ENCODE measurements around the gene CDC42EP4. TPM values are rescaled to one million over a fixed set of nuclear protein-coding genes. Genes with fewer than 3 reads are reported as not detected.

The CDC42EP4 gene
- total RNA-seq, 1 experiment from 2014 or later = 83.1 TPM

DNA sequence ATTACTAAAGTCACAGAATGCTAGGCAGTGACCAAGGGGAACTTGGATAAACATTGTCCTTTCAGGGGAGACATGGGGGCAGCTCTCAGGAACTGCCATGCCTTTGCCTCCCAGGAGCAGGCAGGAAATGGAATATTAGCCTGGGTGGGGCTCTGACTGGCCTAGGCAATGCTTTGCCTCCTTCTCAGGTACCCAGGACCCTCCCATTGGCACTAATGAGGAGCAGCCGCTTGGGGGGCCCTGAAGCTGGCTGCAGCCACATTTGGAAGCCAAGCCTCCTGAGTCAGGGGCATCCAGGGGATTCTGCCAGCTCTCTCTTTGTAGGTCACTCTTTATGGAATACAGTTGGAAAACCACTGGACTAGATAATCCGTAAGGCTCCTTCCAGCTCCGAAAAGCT, 55.6 kb downstream of the CDC42EP4 start:
- intact Hi-C loops (cut with micrococcal nuclease) = loop anchor here (5.0 kb wide), 1 partner anchor 51 kb away; no protein-coding TSS in a partner anchor
- CTCF ChIA-PET = interaction anchor here (0.8 to 3.1 kb wide), 6 partner anchors 35 to 699 kb away, joined by 5 to 46 read pairs (median 6); no protein-coding TSS in a partner anchor

DNA sequence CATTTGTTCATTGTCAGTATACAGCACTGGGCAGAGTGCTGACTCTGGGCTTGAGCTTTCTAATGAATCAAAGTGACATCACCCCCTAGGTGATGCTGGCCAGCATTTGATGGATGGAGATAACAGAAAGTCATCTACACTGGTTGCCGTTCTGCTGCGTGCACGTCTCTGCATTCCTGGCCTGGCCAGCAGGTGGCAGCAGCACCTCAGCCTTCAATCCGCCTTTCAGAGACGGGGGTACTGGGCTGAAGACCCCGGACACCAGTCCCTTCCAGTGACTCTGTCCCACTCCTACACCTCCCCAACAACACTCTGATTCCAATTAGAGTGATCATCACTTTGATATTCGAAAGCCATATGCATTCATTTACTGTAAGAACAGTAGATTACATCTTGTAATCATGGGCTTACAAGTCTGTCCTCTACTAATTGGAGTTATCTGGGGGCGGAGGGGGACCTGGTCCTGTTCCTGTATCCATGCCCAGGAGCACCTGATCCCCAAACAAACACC, 56.1 kb downstream of the CDC42EP4 start:
- intact Hi-C loops (cut with micrococcal nuclease) = loop anchor here (1.0 to 5.0 kb wide), 5 partner anchors 37 to 529 kb away; no protein-coding TSS in a partner anchor
- ChIA-PET POLR2A (ENCODE audit: unreplicated experiment) (interaction anchor here (0.7 kb wide), 1 partner anchor 55 kb away, joined by 4 read pairs; no protein-coding TSS in a partner anchor), CTCF (interaction anchor here (0.5 to 3.1 kb wide), 11 partner anchors 10 to 699 kb away, joined by 3 to 46 read pairs (median 5); no protein-coding TSS in a partner anchor)
- Histone ChIP-seq H3K79me2 (ENCODE audit: low read length) (no peaks in the 10 kb centered on the region), H3K36me3 (ENCODE audit: low read depth, low read length) (no peaks in the 10 kb centered on the region), H3K9me2 (replicated peaks; ENCODE audit: low read length) (no peaks in the 10 kb centered on the region), H3K27me3 (ENCODE audit: low read length) (no peaks in the 10 kb centered on the region), H3K4me3 (ENCODE audit: low read length) (no peak overlapping the region), H4K20me1 (ENCODE audit: low read length) (no peaks in the 10 kb centered on the region), H3K4me1 (ENCODE audit: insufficient read depth, low read length) (no peaks in the 10 kb centered on the region), H3K9me3 (ENCODE audit: low read length) (no peaks in the 10 kb centered on the region), H2AFZ (ENCODE audit: low read length) (0 out of 2 replicates have a peak overlapping the region, but pooled peaks have one; percentile 6), H3F3A (ENCODE audit: low read length, unreplicated experiment) (no peaks in the 10 kb centered on the region), H3K9ac (ENCODE audit: low read length) (no peak overlapping the region), H3K27ac (ENCODE audit: low read length) (no peak overlapping the region), H3K4me2 (ENCODE audit: low read length) (no peak overlapping the region)
- ATAC-seq (peak; percentile 92), DNase-seq (peak; percentile 78)
- BruUV-seq (replicated peaks) = no TSS peak
- TF ChIP-seq, protein P1, sequence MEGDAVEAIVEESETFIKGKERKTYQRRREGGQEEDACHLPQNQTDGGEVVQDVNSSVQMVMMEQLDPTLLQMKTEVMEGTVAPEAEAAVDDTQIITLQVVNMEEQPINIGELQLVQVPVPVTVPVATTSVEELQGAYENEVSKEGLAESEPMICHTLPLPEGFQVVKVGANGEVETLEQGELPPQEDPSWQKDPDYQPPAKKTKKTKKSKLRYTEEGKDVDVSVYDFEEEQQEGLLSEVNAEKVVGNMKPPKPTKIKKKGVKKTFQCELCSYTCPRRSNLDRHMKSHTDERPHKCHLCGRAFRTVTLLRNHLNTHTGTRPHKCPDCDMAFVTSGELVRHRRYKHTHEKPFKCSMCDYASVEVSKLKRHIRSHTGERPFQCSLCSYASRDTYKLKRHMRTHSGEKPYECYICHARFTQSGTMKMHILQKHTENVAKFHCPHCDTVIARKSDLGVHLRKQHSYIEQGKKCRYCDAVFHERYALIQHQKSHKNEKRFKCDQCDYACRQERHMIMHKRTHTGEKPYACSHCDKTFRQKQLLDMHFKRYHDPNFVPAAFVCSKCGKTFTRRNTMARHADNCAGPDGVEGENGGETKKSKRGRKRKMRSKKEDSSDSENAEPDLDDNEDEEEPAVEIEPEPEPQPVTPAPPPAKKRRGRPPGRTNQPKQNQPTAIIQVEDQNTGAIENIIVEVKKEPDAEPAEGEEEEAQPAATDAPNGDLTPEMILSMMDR (conservative IDR thresholded peaks at IDR 0.05; ENCODE audit: low read depth, low read length) = peak; percentile 100
- no peak for TF ChIP-seq EZH2 (IDR thresholded peaks at IDR 0.05; ENCODE audit: low read length, unreplicated experiment)

More for the DNA sequence above, 55.6 kb downstream of the CDC42EP4 start:
- Histone ChIP-seq H3K4me2 (ENCODE audit: low read length) (no peak overlapping the region), H4K20me1 (ENCODE audit: low read length) (no peaks in the 10 kb centered on the region), H3K9me2 (replicated peaks; ENCODE audit: low read length) (no peaks in the 10 kb centered on the region), H3F3A (ENCODE audit: low read length, unreplicated experiment) (no peaks in the 10 kb centered on the region), H3K9me3 (ENCODE audit: low read length) (no peaks in the 10 kb centered on the region), H3K9ac (ENCODE audit: low read length) (no peak overlapping the region), H3K79me2 (ENCODE audit: low read length) (no peaks in the 10 kb centered on the region), H3K4me3 (ENCODE audit: low read length) (no peak overlapping the region), H3K27ac (ENCODE audit: low read length) (no peak overlapping the region), H3K36me3 (ENCODE audit: low read depth, low read length) (no peaks in the 10 kb centered on the region), H2AFZ (ENCODE audit: low read length) (0 out of 2 replicates have a peak overlapping the region, but pooled peaks have one; percentile 6), H3K27me3 (ENCODE audit: low read length) (no peaks in the 10 kb centered on the region), H3K4me1 (ENCODE audit: insufficient read depth, low read length) (no peaks in the 10 kb centered on the region)
- no peak for DNase-seq
- no TSS peak for BruUV-seq (replicated peaks)
- no peak for TF ChIP-seq EZH2phosphoT487 (IDR thresholded peaks at IDR 0.05; ENCODE audit: borderline replicate concordance, low read length)
- no peak for TF ChIP-seq EZH2 (IDR thresholded peaks at IDR 0.05; ENCODE audit: low read length, unreplicated experiment)
- TF ChIP-seq, protein P1 (conservative IDR thresholded peaks at IDR 0.05; ENCODE audit: low read depth, low read length) = no peak
- POLR2A ChIA-PET (ENCODE audit: unreplicated experiment) = no interaction called here
- ATAC-seq = no peak

DNA sequence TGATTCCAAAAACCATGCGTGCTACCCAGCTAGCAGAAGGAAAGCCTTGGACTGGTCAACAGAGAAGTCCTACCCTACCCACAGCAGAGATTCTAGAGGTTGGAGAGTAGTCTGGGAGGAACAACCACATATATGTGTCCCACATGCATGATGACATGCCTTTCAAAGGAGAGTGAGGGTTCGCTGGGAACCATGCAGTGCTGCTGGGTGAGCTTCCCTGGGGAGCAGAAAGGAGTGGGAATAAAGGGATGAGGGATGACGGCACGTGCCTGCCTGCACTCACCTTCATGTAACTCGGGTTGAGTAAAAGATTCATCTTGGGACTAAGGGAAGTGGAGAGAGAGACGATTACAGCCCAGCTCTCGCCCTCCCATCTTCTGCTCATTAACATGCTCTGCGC, 59.9 kb downstream of the CDC42EP4 start:
- H3K79me2 ChIP-seq (ENCODE audit: low read length) = no peaks in the 10 kb centered on the region
- intact Hi-C loops (cut with micrococcal nuclease) = no loop called here
- H3K4me2 ChIP-seq (ENCODE audit: low read length) = no peak overlapping the region
- CTCF ChIA-PET = no interaction called here
- no peak overlapping the region for H3K4me3 ChIP-seq (ENCODE audit: low read length)
- TF ChIP-seq EZH2 (IDR thresholded peaks at IDR 0.05; ENCODE audit: low read length, unreplicated experiment) (no peak), EZH2phosphoT487 (IDR thresholded peaks at IDR 0.05; ENCODE audit: borderline replicate concordance, low read length) (no peak)
- TF ChIP-seq, protein P1 (conservative IDR thresholded peaks at IDR 0.05; ENCODE audit: low read depth, low read length) = no peak
- H2AFZ ChIP-seq (ENCODE audit: low read length) = no peak overlapping the region
- H3K27ac ChIP-seq (ENCODE audit: low read length) = no peak overlapping the region
- no peak overlapping the region for H3K9ac ChIP-seq (ENCODE audit: low read length)
- no peaks in the 10 kb centered on the region for H4K20me1 ChIP-seq (ENCODE audit: low read length)
- no peak for ATAC-seq
- DNase-seq = no peak
- no peaks in the 10 kb centered on the region for H3K9me2 ChIP-seq (replicated peaks; ENCODE audit: low read length)
- POLR2A ChIA-PET (ENCODE audit: unreplicated experiment) = no interaction called here
- H3K36me3 ChIP-seq (ENCODE audit: low read depth, low read length) = 0 out of 2 replicates have a peak, but pooled peaks cover 4% of the 10 kb centered on the region
- H3K4me1 ChIP-seq (ENCODE audit: insufficient read depth, low read length) = no peaks in the 10 kb centered on the region
- no TSS peak for BruUV-seq (replicated peaks)
- no peaks in the 10 kb centered on the region for H3K27me3 ChIP-seq (ENCODE audit: low read length)
- H3F3A ChIP-seq (ENCODE audit: low read length, unreplicated experiment) = no peaks in the 10 kb centered on the region
- no peaks in the 10 kb centered on the region for H3K9me3 ChIP-seq (ENCODE audit: low read length)

Data from PC-3 (cell line).